Mesendoderm (in vitro differentiated cells): ENCODE measurements around the gene ENTHD1.

ENCODE experiments used
- DNase-seq: peaks from one replicate; pipeline ENCODE4 v3.0.0; 2013
- H2AK5ac ChIP-seq: 2 replicates; pipeline ENCODE4 v1.6.1; 2013; ENCODE audit warnings: low read length, inconsistent platforms
- H2BK120ac ChIP-seq: 2 replicates; pipeline ENCODE4 v1.6.1; 2013; ENCODE audit warnings: low read depth, mild to moderate bottlenecking, low read length, moderate library complexity, mixed read lengths
- H2BK15ac ChIP-seq: replicated peaks from 2 replicates; pipeline ENCODE4 v1.6.1; 2013; ENCODE audit warnings: low read depth, mild to moderate bottlenecking, moderate library complexity
- H2BK5ac ChIP-seq: 2 replicates; pipeline ENCODE4 v1.6.1; 2013; ENCODE audit warnings: low read length, inconsistent platforms
- H3K18ac ChIP-seq: 2 replicates; pipeline ENCODE4 v1.6.1; 2013; ENCODE audit warnings: mild to moderate bottlenecking, low read length, mixed read lengths
- H3K23ac ChIP-seq: one replicate; pipeline ENCODE4 v1.6.1; 2013; ENCODE audit warnings: low read length
- H3K27ac ChIP-seq: 2 replicates; pipeline ENCODE4 v1.5.1; 2013; ENCODE audit warnings: low read depth, mild to moderate bottlenecking, inconsistent platforms, low read length, moderate library complexity
- H3K27me3 ChIP-seq: 2 replicates; pipeline ENCODE4 v1.6.1; 2013; ENCODE audit warnings: low read length, control low read depth, mild to moderate bottlenecking, inconsistent platforms; ENCODE audit not compliant: insufficient read depth, poor library complexity
- H3K36me3 ChIP-seq: 2 replicates; pipeline ENCODE4 v1.6.1; 2013; ENCODE audit warnings: low read length, inconsistent platforms; ENCODE audit not compliant: control insufficient read depth, insufficient read depth
- H3K4ac ChIP-seq: one replicate; pipeline ENCODE4 v1.6.1; 2013; ENCODE audit warnings: low read depth, mild to moderate bottlenecking, low read length, moderate library complexity
- H3K4me1 ChIP-seq: 2 replicates; pipeline ENCODE4 v1.6.1; 2013; ENCODE audit warnings: low read depth, low read length, inconsistent platforms; ENCODE audit not compliant: control insufficient read depth
- H3K4me2 ChIP-seq: 2 replicates; pipeline ENCODE4 v1.6.1; 2013; ENCODE audit warnings: low read length
- H3K4me3 ChIP-seq: 2 replicates; pipeline ENCODE4 v1.5.1; 2013; ENCODE audit warnings: mild to moderate bottlenecking, low read length
- H3K56ac ChIP-seq: one replicate; pipeline ENCODE4 v1.6.1; 2013; ENCODE audit warnings: low read length
- H3K79me1 ChIP-seq: 2 replicates; pipeline ENCODE4 v1.6.1; 2013; ENCODE audit warnings: low read length, inconsistent platforms
- H3K79me2 ChIP-seq: 2 replicates; pipeline ENCODE4 v1.6.1; 2013; ENCODE audit warnings: mild to moderate bottlenecking, low read length; ENCODE audit not compliant: control insufficient read depth, insufficient read depth
- H3K9ac ChIP-seq: 2 replicates; pipeline ENCODE4 v1.6.1; 2013; ENCODE audit warnings: low read length, inconsistent platforms
- H4K5ac ChIP-seq: one replicate; pipeline ENCODE4 v1.6.1; 2013; ENCODE audit warnings: low read length
- H4K8ac ChIP-seq: one replicate; pipeline ENCODE4 v1.6.1; 2013; ENCODE audit warnings: low read depth, mild to moderate bottlenecking, control low read depth, low read length, moderate library complexity
- WGBS: extraction: QIAGEN DNeasy Blood & Tissue Kit; methylation state at CpG from one replicate; pipeline ENCODE4 v1.1.7; 2013; ENCODE audit warnings: low lambda C conversion rate, missing lambda C conversion rate; ENCODE audit not compliant: insufficient coverage; ENCODE audit errors: extremely low coverage; 5-methylcytosine and 5-hydroxymethylcytosine counted together

ENTHD1 gene

GRCh38 chr22:39818094-39818493 lies 75.5 kb downstream of the ENTHD1 start:
- no peak overlapping the region for H3K9ac ChIP-seq
- H2BK120ac ChIP-seq: no peak overlapping the region
- H3K4me2 ChIP-seq: no peak overlapping the region
- H3K27me3 ChIP-seq: no peaks in the 10 kb centered on the region
- no peak overlapping the region for H3K4me3 ChIP-seq
- no peak overlapping the region for H2BK15ac ChIP-seq
- no peak overlapping the region for H3K18ac ChIP-seq
- WGBS: no CpG with 5 or more reads among the region's 5 CpGs
- H3K4me1 ChIP-seq: no peaks in the 10 kb centered on the region
- peak; percentile 65 for DNase-seq
- no peaks in the 10 kb centered on the region for H3K36me3 ChIP-seq
- no peaks in the 10 kb centered on the region for H3K79me2 ChIP-seq
- no peak overlapping the region for H2BK5ac ChIP-seq
- H3K4ac ChIP-seq: peak overlapping the region; percentile 21
- no peak overlapping the region for H2AK5ac ChIP-seq
- H3K79me1 ChIP-seq: no peaks in the 10 kb centered on the region
- H3K56ac ChIP-seq: no peak overlapping the region
- H3K27ac ChIP-seq: no peak overlapping the region
- H3K23ac ChIP-seq: no peak overlapping the region
- H4K8ac ChIP-seq: no peak overlapping the region
- no peak overlapping the region for H4K5ac ChIP-seq

GRCh38 chr22:39815932-39816331 lies 77.6 kb downstream of the ENTHD1 start:
- Histone ChIP-seq H3K4me2 (no peak overlapping the region), H3K56ac (no peak overlapping the region), H4K5ac (no peak overlapping the region), H3K18ac (no peak overlapping the region), H3K4ac (no peak overlapping the region), H4K8ac (no peak overlapping the region), H3K36me3 (no peaks in the 10 kb centered on the region), H2BK5ac (no peak overlapping the region), H3K4me3 (no peak overlapping the region), H3K79me2 (no peaks in the 10 kb centered on the region), H2BK120ac (no peak overlapping the region), H3K27me3 (no peaks in the 10 kb centered on the region), H3K4me1 (no peaks in the 10 kb centered on the region), H3K79me1 (no peaks in the 10 kb centered on the region), H2BK15ac (no peak overlapping the region), H3K27ac (no peak overlapping the region), H3K23ac (no peak overlapping the region), H2AK5ac (no peak overlapping the region), H3K9ac (no peak overlapping the region)
- WGBS: no CpG with 5 or more reads among the region's 2 CpGs
- no peak for DNase-seq

GRCh38 chr22:39814899-39815298 lies 78.7 kb downstream of the ENTHD1 start:
- no peak overlapping the region for H2BK120ac ChIP-seq
- no peak overlapping the region for H4K5ac ChIP-seq
- H3K36me3 ChIP-seq: no peaks in the 10 kb centered on the region
- H3K23ac ChIP-seq: no peak overlapping the region
- DNase-seq: no peak
- no peak overlapping the region for H2AK5ac ChIP-seq
- H3K4me1 ChIP-seq: no peaks in the 10 kb centered on the region
- H3K4ac ChIP-seq: no peak overlapping the region
- no peak overlapping the region for H3K56ac ChIP-seq
- H3K4me2 ChIP-seq: no peak overlapping the region
- no peaks in the 10 kb centered on the region for H3K79me2 ChIP-seq
- H3K9ac ChIP-seq: no peak overlapping the region
- no peaks in the 10 kb centered on the region for H3K27me3 ChIP-seq
- WGBS: no CpG with 5 or more reads among the region's 4 CpGs
- H3K27ac ChIP-seq: no peak overlapping the region
- no peak overlapping the region for H3K18ac ChIP-seq
- H2BK15ac ChIP-seq: no peak overlapping the region
- no peak overlapping the region for H2BK5ac ChIP-seq
- H3K4me3 ChIP-seq: no peak overlapping the region
- no peaks in the 10 kb centered on the region for H3K79me1 ChIP-seq
- H4K8ac ChIP-seq: no peak overlapping the region

- Histone ChIP-seq H2BK15ac (no peak overlapping the region), H4K8ac (no peak overlapping the region), H3K36me3 (no peaks in the 10 kb centered on the region), H4K5ac (no peak overlapping the region), H2BK5ac (no peak overlapping the region), H3K79me2 (no peaks in the 10 kb centered on the region), H3K27ac (no peak overlapping the region), H3K56ac (no peak overlapping the region), H3K4ac (no peak overlapping the region), H3K9ac (no peak overlapping the region), H3K18ac (no peak overlapping the region), H3K4me2 (no peak overlapping the region), H3K79me1 (no peaks in the 10 kb centered on the region), H2BK120ac (no peak overlapping the region), H3K23ac (no peak overlapping the region), H3K27me3 (no peaks in the 10 kb centered on the region), H2AK5ac (no peak overlapping the region), H3K4me1 (no peaks in the 10 kb centered on the region), H3K4me3 (no peak overlapping the region)
- no CpG with 5 or more reads among the region's 4 CpGs for WGBS
- DNase-seq: no peak
Measured at GRCh38 chr22:39809772-39810557, 83.6 kb downstream of the ENTHD1 start.

GRCh38 chr22:39808081-39808480 lies 85.5 kb downstream of the ENTHD1 start:
- peak; percentile 68 for DNase-seq
- H3K36me3 ChIP-seq: no peaks in the 10 kb centered on the region
- no peak overlapping the region for H2BK15ac ChIP-seq
- H3K4me1 ChIP-seq: no peaks in the 10 kb centered on the region
- no peak overlapping the region for H3K27ac ChIP-seq
- H3K9ac ChIP-seq: no peak overlapping the region
- no peak overlapping the region for H4K5ac ChIP-seq
- WGBS: no CpG with 5 or more reads among the region's 3 CpGs
- H2BK5ac ChIP-seq: no peak overlapping the region
- H3K56ac ChIP-seq: no peak overlapping the region
- H3K4me3 ChIP-seq: no peak overlapping the region
- H3K27me3 ChIP-seq: no peaks in the 10 kb centered on the region
- no peak overlapping the region for H3K4me2 ChIP-seq
- H3K23ac ChIP-seq: no peak overlapping the region
- H2BK120ac ChIP-seq: no peak overlapping the region
- no peak overlapping the region for H2AK5ac ChIP-seq
- H3K4ac ChIP-seq: no peak overlapping the region
- H4K8ac ChIP-seq: no peak overlapping the region
- H3K18ac ChIP-seq: no peak overlapping the region
- H3K79me1 ChIP-seq: no peaks in the 10 kb centered on the region
- H3K79me2 ChIP-seq: no peaks in the 10 kb centered on the region

- H3K27ac ChIP-seq: no peak overlapping the region
- no peaks in the 10 kb centered on the region for H3K4me1 ChIP-seq
- H2BK15ac ChIP-seq: no peak overlapping the region
- no peak overlapping the region for H3K4me2 ChIP-seq
- WGBS: no CpG with 5 or more reads among the region's 2 CpGs
- H3K4ac ChIP-seq: no peak overlapping the region
- H4K5ac ChIP-seq: no peak overlapping the region
- no peak overlapping the region for H3K23ac ChIP-seq
- H4K8ac ChIP-seq: no peak overlapping the region
- no peak for DNase-seq
- no peak overlapping the region for H3K4me3 ChIP-seq
- H3K79me1 ChIP-seq: no peaks in the 10 kb centered on the region
- H3K18ac ChIP-seq: no peak overlapping the region
- no peaks in the 10 kb centered on the region for H3K79me2 ChIP-seq
- no peak overlapping the region for H2AK5ac ChIP-seq
- no peak overlapping the region for H2BK5ac ChIP-seq
- H3K27me3 ChIP-seq: no peaks in the 10 kb centered on the region
- no peak overlapping the region for H3K56ac ChIP-seq
- H3K9ac ChIP-seq: no peak overlapping the region
- no peak overlapping the region for H2BK120ac ChIP-seq
- no peaks in the 10 kb centered on the region for H3K36me3 ChIP-seq
Measured at GRCh38 chr22:39806109-39806508, 87.5 kb downstream of the ENTHD1 start.
